Renal cortical epithelial cell (primary cell): Measurements from ENCODE around the gene KCNK5. TPM values are rescaled to one million over a fixed set of nuclear protein-coding genes. Genes with fewer than 3 reads are reported as not detected.
A peak's percentile ranks its signal among the peaks of the same experiment; 100 is the strongest.

Experiments
- DNase-seq: peaks from one replicate; pipeline ENCODE4 v3.0.0-alpha.2; 2011; ENCODE audit warnings: low read depth
- total RNA-seq: library from RNA; depleted of rRNA; stranded (reverse); fragments of >200 nt; gene quantifications from 2 replicates; pipeline ENCODE4 v1.2.3, GENCODE V29; 2014

Gene KCNK5
- 2.3 and 2.9 TPM in 2 replicates for total RNA-seq

GRCh38 chr6:39228992-39229767 is at the start of gene KCNK5:
Gene KCNK5 (minus strand): TSS chr6:39229475. CDS start chr6:39229111, 364 bp downstream.
- DNase-seq: peak; percentile 56

- DNase-seq: no peak
These were observed 47.2 kb upstream of the KCNK5 start for GRCh38 chr6:39276379-39276995.

GRCh38 chr6:39274903-39275302 is 45.6 kb upstream of the KCNK5 start:
- no peak for DNase-seq

GRCh38 chr6:39274471-39274870 is 45.2 kb upstream of the KCNK5 start:
- no peak for DNase-seq

- peak; percentile 92 for DNase-seq
These were observed 44.1 kb upstream of the KCNK5 start for GRCh38 chr6:39273406-39273821.

- no peak for DNase-seq
These were observed 40.7 kb upstream of the KCNK5 start for GRCh38 chr6:39269961-39270360.

GRCh38 chr6:39268721-39269120 is 39.4 kb upstream of the KCNK5 start:
- DNase-seq: no peak

GRCh38 chr6:39268171-39268570 is 38.9 kb upstream of the KCNK5 start:
- no peak for DNase-seq

GRCh38 chr6:39266782-39267355 is 37.6 kb upstream of the KCNK5 start:
- no peak for DNase-seq

GRCh38 chr6:39266375-39266774 is 37.1 kb upstream of the KCNK5 start:
- no peak for DNase-seq

GRCh38 chr6:39263303-39264037 is 34.2 kb upstream of the KCNK5 start:
- peak; percentile 97 for DNase-seq

GRCh38 chr6:39261751-39262150 is 32.5 kb upstream of the KCNK5 start:
- no peak for DNase-seq

GRCh38 chr6:39260953-39261352 is 31.7 kb upstream of the KCNK5 start:
- no peak for DNase-seq

- peak; percentile 33 for DNase-seq
These were observed 31.2 kb upstream of the KCNK5 start for GRCh38 chr6:39260456-39260855.

GRCh38 chr6:39256294-39256940 is 27.1 kb upstream of the KCNK5 start:
- DNase-seq: no peak

- no peak for DNase-seq
These were observed 25.8 kb upstream of the KCNK5 start for GRCh38 chr6:39254999-39255535.

GRCh38 chr6:39251406-39251805 is 22.1 kb upstream of the KCNK5 start:
- peak; percentile 51 for DNase-seq

- DNase-seq: no peak
These were observed 21.2 kb upstream of the KCNK5 start for GRCh38 chr6:39250507-39250906.

GRCh38 chr6:39249278-39249677 is 20.0 kb upstream of the KCNK5 start:
- no peak for DNase-seq

GRCh38 chr6:39247667-39248194 is 18.5 kb upstream of the KCNK5 start:
- no peak for DNase-seq

- peak; percentile 73 for DNase-seq
These were observed 14.5 kb upstream of the KCNK5 start for GRCh38 chr6:39243809-39244208.
